ENCODE measurements around the gene TRIM65. TPM values are rescaled to one million over a fixed set of nuclear protein-coding genes. Genes with fewer than 3 reads are reported as not detected.

TRIM65 gene
- total and polyA plus RNA-seq, 2 of the 13 experiments (the other 11 are each of a cell fraction or from before 2014, with no cell fraction given): 10.3 to 22.4 TPM

DNA sequence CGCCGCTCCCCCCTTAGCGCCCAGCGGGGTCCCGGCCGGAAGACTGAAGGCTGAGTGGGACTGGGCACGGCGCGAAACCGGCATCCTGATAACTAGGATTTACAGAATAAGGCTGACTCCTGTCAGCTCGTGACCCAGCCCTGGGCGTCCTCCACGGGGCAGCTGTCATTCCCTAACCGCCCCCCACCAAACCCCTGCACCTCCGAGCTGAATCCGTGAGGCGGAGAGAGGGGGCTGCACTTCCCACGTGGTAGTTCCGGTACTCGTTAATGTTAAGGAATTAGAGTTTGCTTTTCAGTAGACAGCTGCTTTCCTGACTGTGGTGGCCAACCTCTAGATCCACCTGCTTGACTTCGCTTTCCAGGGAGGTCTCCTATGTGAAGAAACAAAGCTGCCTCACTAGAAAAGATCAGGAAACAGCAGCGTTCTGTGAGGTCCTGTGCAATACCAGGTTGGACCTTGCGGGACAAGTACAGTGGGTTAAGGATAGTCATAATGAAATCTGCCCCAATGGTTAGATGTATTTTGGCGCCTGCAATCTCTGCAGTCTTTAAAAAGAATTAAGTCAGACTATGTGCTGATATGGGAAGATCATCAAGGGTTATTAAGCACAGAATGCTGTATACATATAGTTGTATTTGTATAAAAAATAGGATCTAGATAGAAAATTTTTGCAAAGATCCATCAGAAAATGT lies 40.5 kb downstream of the TRIM65 start (continued):
- TF ChIP-seq ZNF496 (CRISPR knock-in tag; IDR thresholded peaks at IDR 0.05; ENCODE audit: insufficient replicate concordance) (no peak), ARID2 (CRISPR knock-in tag; IDR thresholded peaks at IDR 0.05; ENCODE audit: borderline replicate concordance) (no peak), ZNF263 (CRISPR knock-in tag; IDR thresholded peaks at IDR 0.05) (peak; percentile 1; the same call in 1 of the 2 replicates), GABPB1 (CRISPR knock-in tag; IDR thresholded peaks at IDR 0.05) (peak; percentile 36; the same call in 1 of the 2 replicates), SALL1 (CRISPR knock-in tag; IDR thresholded peaks at IDR 0.05) (0 out of 2 replicates have a peak, but pooled peaks have one; percentile 40), MXD4 (CRISPR knock-in tag; IDR thresholded peaks at IDR 0.05) (peak; percentile 59; the same call in 1 of the 2 replicates), CC2D1A (CRISPR knock-in tag; IDR thresholded peaks at IDR 0.05) (no peak), ZNF251 (CRISPR knock-in tag; IDR thresholded peaks at IDR 0.05) (no peak), ZNF674 (CRISPR knock-in tag; IDR thresholded peaks at IDR 0.05; ENCODE audit: low read depth) (peak; percentile 66; the same call in 1 of the 2 replicates), POLR2A (IDR thresholded peaks at IDR 0.05; ENCODE audit: insufficient read depth in 1 of 2, low read depth in 2 of 2, low read length in 2 of 2) (peak in 1 of 2 experiments; percentile 21; a peak in 1 of 4 replicates), NRL (CRISPR knock-in tag; IDR thresholded peaks at IDR 0.05; ENCODE audit: borderline replicate concordance) (peak; percentile 19; the same call in 1 of the 2 replicates), ZNF468 (CRISPR knock-in tag; IDR thresholded peaks at IDR 0.05) (0 out of 2 replicates have a peak, but pooled peaks have one; percentile 6), ZNF557 (CRISPR knock-in tag; IDR thresholded peaks at IDR 0.05) (peak; percentile 71; the same call in 1 of the 2 replicates), ZNF615 (CRISPR knock-in tag; IDR thresholded peaks at IDR 0.05; ENCODE audit: borderline replicate concordance) (no peak), ZBTB8A (CRISPR knock-in tag; IDR thresholded peaks at IDR 0.05; ENCODE audit: borderline replicate concordance, low read depth) (no peak)
- TF ChIP-seq, protein P1, sequence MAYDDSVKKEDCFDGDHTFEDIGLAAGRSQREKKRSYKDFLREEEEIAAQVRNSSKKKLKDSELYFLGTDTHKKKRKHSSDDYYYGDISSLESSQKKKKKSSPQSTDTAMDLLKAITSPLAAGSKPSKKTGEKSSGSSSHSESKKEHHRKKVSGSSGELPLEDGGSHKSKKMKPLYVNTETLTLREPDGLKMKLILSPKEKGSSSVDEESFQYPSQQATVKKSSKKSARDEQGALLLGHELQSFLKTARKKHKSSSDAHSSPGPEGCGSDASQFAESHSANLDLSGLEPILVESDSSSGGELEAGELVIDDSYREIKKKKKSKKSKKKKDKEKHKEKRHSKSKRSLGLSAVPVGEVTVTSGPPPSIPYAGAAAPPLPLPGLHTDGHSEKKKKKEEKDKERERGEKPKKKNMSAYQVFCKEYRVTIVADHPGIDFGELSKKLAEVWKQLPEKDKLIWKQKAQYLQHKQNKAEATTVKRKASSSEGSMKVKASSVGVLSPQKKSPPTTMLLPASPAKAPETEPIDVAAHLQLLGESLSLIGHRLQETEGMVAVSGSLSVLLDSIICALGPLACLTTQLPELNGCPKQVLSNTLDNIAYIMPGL (CRISPR knock-in tag; IDR thresholded peaks at IDR 0.05; ENCODE audit: borderline replicate concordance in 1 of 2, low read depth in 1 of 2): peak in 1 of 2 experiments; percentile 52; a peak in 1 of 4 replicates
- TF ChIP-seq, protein P2, sequence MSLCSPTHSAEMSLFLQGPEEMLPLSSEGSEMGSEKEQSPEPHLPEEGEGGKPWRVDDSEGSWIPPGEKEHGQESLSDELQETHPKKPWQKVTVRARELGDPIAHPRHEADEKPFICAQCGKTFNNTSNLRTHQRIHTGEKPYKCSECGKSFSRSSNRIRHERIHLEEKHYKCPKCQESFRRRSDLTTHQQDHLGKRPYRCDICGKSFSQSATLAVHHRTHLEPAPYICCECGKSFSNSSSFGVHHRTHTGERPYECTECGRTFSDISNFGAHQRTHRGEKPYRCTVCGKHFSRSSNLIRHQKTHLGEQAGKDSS (CRISPR knock-in tag; IDR thresholded peaks at IDR 0.05; ENCODE audit: borderline replicate concordance, low read depth): no peak
- TF ChIP-seq, protein P3, sequence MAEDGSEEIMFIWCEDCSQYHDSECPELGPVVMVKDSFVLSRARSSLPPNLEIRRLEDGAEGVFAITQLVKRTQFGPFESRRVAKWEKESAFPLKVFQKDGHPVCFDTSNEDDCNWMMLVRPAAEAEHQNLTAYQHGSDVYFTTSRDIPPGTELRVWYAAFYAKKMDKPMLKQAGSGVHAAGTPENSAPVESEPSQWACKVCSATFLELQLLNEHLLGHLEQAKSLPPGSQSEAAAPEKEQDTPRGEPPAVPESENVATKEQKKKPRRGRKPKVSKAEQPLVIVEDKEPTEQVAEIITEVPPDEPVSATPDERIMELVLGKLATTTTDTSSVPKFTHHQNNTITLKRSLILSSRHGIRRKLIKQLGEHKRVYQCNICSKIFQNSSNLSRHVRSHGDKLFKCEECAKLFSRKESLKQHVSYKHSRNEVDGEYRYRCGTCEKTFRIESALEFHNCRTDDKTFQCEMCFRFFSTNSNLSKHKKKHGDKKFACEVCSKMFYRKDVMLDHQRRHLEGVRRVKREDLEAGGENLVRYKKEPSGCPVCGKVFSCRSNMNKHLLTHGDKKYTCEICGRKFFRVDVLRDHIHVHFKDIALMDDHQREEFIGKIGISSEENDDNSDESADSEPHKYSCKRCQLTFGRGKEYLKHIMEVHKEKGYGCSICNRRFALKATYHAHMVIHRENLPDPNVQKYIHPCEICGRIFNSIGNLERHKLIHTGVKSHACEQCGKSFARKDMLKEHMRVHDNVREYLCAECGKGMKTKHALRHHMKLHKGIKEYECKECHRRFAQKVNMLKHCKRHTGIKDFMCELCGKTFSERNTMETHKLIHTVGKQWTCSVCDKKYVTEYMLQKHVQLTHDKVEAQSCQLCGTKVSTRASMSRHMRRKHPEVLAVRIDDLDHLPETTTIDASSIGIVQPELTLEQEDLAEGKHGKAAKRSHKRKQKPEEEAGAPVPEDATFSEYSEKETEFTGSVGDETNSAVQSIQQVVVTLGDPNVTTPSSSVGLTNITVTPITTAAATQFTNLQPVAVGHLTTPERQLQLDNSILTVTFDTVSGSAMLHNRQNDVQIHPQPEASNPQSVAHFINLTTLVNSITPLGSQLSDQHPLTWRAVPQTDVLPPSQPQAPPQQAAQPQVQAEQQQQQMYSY (CRISPR knock-in tag; IDR thresholded peaks at IDR 0.05): no peak
- TF ChIP-seq, protein P4, sequence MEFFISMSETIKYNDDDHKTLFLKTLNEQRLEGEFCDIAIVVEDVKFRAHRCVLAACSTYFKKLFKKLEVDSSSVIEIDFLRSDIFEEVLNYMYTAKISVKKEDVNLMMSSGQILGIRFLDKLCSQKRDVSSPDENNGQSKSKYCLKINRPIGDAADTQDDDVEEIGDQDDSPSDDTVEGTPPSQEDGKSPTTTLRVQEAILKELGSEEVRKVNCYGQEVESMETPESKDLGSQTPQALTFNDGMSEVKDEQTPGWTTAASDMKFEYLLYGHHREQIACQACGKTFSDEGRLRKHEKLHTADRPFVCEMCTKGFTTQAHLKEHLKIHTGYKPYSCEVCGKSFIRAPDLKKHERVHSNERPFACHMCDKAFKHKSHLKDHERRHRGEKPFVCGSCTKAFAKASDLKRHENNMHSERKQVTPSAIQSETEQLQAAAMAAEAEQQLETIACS (CRISPR knock-in tag; IDR thresholded peaks at IDR 0.05): 0 out of 2 replicates have a peak, but pooled peaks have one; percentile 2
- TF ChIP-seq, protein P5, sequence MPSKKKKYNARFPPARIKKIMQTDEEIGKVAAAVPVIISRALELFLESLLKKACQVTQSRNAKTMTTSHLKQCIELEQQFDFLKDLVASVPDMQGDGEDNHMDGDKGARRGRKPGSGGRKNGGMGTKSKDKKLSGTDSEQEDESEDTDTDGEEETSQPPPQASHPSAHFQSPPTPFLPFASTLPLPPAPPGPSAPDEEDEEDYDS (CRISPR knock-in tag; IDR thresholded peaks at IDR 0.05): no peak

Measured in HepG2 (cell line).